ENCODE measurements around the gene SMOC2.

- TF ChIP-seq, protein P1, sequence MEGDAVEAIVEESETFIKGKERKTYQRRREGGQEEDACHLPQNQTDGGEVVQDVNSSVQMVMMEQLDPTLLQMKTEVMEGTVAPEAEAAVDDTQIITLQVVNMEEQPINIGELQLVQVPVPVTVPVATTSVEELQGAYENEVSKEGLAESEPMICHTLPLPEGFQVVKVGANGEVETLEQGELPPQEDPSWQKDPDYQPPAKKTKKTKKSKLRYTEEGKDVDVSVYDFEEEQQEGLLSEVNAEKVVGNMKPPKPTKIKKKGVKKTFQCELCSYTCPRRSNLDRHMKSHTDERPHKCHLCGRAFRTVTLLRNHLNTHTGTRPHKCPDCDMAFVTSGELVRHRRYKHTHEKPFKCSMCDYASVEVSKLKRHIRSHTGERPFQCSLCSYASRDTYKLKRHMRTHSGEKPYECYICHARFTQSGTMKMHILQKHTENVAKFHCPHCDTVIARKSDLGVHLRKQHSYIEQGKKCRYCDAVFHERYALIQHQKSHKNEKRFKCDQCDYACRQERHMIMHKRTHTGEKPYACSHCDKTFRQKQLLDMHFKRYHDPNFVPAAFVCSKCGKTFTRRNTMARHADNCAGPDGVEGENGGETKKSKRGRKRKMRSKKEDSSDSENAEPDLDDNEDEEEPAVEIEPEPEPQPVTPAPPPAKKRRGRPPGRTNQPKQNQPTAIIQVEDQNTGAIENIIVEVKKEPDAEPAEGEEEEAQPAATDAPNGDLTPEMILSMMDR (IDR thresholded peaks at IDR 0.05): no peak
- TF ChIP-seq POLR2A (IDR thresholded peaks at IDR 0.05): no peak
Observed at GRCh38 chr6:168618546-168619315, 177.7 kb downstream of the SMOC2 start.
